NCI-H2171 treated with DMSO at 0.1 percent for 48 hours (cell line): Measurements from ENCODE around the gene GRK5.

Source experiments
- DNase-seq: peaks from one replicate; lab custom pipeline; 2025; lab: John Stamatoyannopoulos, UW

The GRK5 gene

DNA sequence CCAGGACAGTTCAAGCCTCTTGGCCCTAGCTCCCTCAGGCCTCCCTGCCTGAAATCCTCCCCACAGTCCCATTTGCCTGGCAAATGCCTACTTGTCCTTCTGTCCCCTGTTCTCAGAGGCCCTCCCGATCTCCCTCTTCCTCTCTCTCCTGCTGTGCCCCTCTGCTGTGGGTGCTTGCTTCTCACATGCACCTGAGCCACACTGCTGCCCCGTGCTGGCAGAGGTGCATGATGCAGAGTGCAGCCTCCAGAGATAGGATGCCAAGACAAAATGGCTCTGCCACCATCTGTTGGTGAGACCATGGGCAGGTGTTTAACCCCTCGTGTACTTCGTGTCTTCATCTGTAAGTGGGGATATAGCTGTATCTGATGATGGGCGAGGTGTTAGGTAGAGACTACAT lies 176.8 kb downstream of the GRK5 start:
- DNase-seq: peak; percentile 46

DNA sequence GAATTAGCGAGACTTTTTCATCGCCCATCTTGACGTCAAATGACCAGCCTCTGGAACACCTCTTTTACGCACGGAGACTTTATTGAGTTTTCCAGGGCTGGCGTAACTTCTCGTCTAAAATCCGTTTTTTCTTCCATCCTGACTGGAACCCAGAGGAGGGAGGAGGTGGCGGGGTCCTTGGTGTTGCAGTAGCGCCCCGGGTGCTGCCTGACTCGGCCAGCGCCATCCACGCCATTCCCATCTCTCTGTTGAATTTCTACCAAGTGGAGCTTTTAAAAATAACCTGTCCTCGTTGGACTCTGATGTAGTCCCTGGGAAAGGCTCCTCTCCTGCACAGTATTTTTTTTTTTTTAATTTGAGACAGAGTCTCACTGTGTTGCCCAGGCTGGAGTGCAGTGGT lies 179.3 kb downstream of the GRK5 start:
- DNase-seq: no peak

DNA sequence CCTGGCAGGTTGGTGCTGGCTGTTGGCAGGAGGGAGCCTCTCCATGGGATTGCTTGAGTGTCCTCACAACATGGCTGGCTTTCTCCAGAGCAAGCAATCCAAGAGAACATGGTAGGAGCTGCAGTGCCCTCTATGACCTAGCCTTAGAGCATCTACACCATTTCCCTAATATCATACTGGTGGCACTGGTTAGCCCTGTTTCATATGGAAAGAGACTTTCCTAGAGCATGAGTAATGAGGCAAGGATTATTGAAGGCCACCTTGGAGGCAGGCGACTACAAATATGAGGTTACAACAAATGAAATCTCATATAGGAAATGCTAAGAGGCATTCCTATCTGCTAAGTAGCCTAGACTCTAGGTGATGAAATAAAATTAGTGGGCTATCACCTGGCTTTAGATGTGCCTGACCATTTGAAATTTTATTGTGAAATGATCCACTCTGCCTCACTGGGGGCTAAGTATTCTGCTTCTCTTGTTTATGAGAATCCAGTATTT lies 181.5 kb downstream of the GRK5 start:
- DNase-seq: no peak

DNA sequence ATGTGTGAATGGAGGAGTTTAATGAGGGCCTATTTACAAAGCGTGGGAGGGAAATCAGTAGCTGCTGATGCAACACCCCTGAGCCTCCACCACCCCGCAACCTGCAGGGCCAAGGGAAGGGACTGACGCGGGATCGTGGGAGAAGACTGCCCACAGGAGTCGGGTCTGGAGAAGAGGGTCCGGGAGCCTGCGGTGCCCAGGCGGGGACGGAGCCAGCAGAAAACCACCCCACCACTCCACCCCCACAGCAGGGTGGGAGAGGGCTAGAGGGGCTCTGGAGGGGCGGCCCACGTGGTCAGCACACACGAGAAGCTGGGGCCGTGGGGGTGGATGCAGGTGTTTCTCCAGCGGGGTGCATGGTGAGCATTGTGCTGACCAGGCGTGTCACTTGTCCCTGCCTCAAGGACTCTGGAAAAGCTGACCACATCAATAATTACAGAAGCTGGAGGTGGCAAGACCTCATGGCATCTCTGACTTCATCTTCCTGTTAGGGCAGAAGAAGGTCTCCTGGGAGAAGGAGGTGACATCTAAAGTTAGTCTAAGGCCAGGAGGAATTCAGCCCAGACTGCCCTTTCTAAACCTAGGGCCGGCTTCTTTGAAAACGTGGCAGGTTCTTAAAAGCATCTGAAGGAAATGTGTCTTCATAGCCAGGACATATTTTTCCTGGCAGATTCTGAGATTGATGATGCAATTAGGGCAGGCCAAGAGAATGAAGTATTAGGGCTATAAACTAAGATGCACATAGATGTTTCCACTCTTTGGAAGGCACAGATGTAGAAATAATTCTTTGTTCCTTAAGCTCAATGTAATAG lies 184.3 kb downstream of the GRK5 start:
- no peak for DNase-seq

DNA sequence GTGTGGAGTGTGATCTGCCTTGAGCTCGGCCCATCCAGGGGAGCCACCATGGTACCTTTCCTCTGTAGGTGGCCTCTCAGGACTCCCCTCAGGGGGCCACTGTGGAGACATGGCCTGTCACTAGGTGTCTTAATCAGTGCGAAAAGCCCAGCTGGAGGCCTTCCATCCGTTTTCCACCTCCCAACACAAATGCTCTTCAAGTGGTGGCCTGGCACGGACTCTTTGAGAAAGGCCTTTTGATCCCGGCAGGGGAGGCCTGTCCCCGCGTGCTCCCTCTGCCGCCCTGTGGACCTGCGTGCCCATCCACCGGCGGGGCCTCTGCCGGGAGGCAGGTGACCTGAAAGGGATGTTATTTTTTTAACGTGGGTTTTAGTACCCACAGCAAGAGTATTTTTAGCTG lies 185.6 kb downstream of the GRK5 start:
- no peak for DNase-seq

DNA sequence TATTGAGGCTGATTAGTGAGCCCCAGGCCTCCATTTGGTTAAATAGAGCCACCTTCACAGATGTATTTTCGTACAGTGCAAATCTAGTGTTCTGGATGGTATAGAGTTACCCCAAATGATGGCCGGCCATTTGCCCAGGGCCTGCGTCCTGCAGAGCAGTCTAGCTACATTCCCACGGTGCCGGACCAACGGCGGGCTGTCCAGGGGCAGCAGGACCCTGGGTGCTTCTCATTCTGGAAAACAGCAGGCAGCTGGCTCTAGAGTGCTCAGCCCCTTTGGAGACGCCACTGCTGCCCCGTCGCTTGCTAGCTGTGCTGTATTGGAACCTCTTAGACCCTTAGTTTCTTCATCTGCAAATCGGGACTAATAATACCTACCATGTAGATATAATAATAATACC lies 186.1 kb downstream of the GRK5 start:
- no peak for DNase-seq

DNA sequence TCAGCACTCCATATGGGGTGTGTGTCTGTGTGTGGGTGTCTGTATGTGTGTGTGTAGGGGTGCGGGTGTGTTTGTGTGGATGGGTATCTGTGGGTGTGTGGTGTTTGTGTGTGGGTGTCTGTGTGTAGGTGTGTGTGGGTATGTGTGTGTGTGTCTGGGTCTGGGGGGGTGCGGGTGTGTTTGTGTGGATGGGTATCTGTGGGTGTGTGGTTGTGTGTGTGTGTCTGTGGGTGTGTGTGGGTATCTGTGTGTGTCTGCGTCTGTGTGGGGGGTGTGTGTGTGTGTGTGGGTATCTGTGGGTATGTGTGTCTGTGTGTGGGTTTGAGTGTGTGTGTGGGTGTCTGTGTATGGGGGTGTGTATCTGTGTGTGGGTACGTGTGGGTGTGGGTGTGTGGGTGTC lies 186.5 kb downstream of the GRK5 start:
- DNase-seq: no peak

DNA sequence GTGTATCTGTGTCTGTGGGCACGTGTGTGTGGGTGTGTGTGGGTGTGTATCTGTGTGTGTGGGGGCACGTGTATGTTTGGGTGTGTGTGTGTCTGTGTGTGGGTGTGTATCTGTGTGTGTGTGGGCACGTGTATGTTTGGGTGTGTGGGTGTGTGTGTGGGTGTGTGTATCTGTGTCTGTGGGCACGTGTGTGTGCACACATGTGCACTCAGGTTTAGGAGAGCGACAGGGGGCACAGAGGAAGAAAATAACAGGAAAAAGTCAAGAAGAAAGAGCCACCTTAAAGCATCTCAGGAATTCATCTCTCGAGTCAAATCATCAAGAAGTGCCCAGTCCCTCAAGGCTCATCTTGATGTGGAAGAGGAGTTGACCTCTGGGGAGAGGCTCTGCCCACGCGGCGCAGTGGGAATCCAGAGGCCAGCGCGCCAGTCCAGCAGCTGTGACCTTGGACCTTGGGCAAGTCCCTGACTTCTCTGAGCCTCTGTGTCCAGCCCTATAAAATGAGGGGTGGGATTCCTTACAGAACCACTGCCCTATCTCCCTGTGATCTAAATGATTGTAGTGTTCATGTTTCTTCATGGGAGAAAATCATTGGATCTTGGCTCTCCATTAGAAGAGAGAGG lies 187.4 kb downstream of the GRK5 start:
- no peak for DNase-seq

DNA sequence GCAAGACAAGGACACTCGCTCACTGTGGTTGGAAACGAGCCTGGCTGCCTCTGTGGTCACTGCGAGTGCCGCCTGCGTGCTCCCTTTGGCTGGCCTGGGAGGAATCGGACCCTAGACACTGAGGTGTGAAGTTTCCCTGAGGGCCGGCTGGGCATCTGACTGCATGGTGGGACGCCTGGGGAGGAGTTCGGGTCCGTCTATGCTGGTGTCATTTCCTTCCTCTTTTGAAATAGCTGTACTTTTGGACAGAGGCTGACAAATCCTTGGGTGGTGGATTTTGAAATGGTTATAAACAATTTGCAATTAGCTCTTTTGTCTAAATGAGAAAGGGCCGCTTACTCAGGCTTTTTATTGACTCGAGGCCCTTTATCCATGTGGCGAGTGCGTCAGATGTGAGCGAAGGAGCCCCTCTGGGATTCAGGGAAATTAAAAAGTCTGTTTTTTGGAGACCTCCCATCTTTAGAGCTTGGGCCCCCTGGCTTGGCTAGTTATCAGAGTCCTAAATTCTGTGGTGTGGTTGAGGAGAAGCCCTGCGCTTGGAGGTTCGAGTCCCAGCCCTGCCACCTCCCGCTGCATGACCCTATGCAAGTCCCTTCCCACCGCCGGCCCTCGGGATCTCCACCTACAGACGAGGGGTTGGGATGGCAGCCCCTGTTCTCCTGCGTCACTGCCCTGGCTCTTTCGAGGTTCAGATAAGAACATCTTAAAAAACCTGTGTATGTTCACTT lies 188.1 kb downstream of the GRK5 start:
- no peak for DNase-seq

DNA sequence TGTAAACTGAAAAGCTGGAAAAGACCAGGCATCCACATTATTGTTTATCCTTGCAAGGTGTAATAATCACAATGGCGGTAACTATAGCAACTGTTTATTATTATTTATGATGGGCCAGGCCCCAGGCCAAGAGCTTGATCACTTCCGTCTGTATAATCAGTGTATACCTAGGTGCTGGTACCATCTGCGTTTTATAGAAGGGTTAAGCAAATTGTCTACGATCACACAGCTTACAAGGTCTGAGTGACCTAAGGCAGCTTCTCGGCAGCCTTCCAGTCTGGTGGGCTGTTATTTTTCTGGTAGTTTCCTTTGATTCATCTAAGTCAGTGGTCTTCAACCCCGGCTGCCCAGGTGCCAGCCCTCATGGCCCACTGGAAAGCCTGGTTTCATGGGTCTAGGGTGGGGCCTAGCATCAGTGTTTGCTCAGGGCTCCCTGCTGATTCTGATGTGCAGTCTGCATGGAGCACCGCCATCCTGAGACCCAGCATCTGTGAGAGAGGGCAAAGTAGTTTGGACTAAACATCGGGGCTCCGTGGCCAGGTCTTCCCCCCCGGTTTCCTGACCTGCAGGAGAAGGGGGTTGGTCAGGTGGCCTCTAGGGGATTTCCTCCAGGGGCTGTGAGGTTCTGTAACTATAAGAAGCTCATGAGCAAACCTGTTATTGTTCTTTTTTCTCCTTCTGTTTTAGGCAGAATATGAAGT lies 188.8 kb downstream of the GRK5 start:
- DNase-seq: no peak

DNA sequence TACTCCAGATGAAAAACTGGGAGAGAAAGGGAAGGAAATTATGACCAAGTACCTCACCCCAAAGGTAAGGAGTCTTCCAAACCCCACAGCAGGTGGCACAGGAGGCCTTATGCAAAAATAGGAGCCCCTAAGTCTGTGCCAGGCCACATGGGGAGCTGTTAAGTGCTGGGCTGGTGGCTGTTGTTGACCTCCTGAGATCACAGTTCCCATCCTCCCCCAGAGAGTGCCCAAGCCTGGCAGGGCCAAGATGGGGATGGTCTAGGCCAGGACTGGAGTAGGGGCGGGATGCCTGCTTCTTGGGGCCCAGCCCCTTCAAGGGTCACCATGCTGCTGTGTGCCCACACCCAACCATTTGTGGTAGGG lies 189.3 kb downstream of the GRK5 start:
- no peak for DNase-seq

DNA sequence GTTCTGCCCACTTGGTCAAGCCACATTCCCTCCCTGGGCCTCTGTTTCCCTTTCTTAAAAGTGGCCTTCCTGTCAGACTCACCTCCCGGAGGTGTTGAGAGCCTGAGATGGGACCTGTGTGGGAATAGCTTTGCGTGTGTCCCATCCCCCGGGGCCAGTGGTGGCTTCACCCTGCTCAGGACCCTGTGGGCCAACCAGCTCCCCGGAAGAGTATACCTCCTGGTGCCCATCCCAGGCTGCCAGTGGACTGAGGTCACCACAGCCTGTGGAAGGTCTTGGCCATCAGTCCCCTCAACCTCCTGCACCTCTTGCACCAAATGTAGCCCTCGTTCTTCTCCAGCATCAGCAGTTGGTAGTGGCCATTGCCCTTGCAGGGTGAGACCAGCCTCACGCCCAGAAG lies 190.0 kb downstream of the GRK5 start:
- DNase-seq: no peak

DNA sequence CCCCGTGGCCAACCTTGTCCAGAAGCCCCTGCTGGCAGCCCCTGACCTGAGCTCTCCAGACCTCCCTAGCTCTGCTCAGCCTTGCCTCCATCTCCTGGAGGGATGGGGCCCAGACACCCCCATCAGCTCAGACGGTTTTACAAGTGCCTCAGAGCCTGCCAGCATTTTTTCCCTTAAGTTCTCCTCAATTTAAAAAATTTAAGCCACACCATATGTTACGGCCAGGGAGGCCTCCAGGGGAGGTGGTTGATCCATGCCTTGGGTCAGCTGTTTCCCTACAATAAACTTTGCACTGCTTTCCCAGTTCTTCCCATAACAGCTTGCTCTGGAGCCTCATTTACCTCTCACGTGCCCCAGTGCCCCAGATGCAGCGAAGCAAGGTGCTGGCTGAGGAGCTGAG lies 191.6 kb downstream of the GRK5 start:
- DNase-seq: no peak

DNA sequence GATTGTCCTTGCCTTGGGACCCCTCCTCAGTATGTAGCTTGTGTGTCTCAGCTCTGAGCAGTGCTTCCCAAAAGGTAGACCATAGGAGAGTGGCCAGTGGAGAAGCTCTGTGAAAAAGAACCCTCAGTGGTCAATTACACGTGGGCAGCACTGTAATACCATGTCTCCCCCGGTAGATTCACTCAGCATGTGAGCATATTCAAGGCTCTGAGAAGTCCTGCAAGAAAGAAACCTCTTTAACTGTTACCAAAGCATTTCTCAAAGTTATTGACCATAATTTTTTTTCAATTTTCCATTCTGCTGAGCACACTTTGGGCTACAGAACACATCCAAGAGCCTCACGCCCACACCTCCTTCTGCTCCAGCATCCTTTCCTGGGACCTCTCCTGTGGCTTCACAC lies 192.1 kb downstream of the GRK5 start:
- DNase-seq: no peak

DNA sequence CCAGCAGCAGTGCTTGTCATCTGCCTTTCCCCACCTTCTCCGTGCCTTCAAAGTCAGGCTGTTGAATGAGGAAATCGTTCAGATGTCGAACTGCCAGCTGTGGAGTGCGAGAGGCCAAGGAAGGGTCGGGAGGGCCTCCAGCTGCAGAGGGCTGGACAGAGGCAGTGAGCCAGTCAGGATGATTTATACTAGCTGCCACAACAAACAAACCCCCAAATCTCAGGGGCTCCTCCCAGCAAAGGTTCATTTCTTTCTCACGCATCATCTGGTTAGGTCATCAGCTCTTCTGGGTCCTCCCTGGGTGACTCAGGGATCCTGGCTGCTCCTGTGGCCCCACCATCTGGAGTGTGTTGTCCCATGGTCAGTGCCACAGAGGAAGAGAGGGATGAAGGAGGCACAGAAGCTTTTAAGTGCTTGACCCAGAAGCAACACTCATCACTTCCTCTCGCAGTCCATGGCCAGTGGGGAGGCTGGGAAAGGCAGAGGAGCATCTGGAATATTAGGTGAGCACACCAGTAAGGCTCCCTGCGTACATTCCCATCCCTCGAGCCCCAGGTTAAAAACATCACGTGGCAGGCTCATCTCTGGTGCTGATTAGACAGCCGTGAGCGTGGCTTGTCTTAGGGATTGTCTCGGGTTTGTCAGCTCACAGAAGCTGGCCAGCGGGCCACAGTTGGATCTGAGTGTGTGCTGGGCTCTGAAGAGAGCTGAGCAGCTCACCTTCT lies 194.5 kb downstream of the GRK5 start:
- no peak for DNase-seq

DNA sequence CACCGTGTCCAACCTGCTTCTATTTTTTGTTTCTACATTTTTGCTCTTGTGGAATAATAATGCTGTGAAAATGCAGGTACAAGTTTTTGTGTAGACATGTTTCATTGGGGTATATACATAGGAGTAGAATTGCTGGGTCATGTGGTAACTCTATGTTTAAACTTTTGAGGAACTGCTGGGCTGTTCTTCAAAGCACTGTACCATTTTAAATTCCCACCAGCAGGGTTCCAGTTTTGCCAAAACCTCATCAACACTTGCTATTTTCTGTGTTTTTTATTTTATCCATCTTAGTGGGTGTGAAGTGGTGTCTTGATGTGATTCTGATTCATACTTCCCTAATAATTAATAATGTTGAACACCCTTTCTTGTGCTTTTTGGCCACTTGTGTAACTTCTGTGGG lies 196.6 kb downstream of the GRK5 start:
- no peak for DNase-seq

DNA sequence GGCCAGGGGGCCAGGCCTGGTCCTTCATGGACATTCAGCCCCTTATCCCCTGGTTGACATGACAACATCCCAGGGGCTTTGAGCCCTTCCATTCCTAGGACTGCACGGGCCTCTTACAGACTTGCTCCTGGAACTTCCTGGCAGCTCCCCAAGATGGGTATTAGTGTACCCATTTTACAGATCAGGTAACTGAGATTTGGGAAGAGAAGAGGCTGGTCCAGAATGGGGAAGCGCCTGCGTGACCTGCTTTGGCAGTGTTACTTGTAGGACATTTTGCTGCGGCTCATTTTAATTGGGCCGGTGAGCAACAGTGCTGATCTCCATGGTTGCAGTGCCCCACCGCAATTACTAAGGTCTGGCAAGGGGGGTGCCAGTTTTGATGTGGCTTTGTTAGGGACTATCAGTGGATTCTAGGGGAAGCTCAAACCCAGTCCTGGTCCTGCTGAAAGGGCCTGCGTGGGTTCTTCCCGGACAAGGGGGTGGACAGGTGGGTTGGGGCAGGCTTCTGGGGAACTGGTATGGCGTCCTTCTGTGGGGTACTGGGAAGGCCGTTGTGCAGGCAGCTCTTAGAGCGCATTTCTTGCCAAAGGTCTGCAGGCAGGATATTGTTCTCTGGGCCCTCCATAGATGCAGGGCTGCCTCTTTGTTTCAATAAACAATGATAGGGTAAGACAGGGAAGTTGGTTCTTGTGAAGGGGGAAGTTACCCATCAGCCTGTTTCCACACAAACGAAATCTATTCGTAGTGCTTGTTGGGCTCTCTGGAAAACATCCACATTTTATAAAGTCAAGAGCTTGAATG lies 197.5 kb downstream of the GRK5 start:
- no peak for DNase-seq

DNA sequence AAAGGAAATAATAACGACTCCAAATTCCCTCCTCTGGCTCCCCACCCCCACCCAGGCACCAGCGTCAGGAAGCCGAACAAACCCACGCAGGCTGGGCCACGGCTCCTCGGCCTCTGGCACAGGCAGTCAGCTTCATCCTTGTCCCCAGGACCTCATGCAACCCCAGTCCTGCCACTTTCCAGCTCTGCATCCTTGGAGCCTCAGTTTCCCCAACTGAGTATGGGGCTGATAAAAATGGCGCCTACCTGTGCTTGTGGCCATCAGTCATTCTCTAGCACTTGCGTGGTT lies 198.1 kb downstream of the GRK5 start:
- no peak for DNase-seq

DNA sequence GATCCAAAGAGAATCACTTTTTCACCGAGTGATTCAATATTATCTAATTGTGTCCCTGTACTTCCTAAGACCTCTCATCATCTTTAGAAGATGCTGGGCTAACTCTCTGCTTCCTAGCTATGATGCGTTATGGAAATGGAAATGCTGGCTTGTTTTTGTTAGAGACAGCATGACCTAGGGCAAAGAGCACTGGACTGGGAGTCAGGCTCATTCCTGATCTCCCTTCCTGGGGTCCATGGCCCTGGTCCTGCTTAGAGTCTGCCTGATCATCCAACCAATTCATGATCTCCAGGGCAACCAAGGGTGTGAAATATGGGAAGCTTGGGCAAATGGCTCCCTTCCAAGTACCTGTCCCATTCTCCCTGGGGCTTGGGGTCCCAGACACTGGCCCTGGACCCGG lies 198.8 kb downstream of the GRK5 start:
- no peak for DNase-seq

DNA sequence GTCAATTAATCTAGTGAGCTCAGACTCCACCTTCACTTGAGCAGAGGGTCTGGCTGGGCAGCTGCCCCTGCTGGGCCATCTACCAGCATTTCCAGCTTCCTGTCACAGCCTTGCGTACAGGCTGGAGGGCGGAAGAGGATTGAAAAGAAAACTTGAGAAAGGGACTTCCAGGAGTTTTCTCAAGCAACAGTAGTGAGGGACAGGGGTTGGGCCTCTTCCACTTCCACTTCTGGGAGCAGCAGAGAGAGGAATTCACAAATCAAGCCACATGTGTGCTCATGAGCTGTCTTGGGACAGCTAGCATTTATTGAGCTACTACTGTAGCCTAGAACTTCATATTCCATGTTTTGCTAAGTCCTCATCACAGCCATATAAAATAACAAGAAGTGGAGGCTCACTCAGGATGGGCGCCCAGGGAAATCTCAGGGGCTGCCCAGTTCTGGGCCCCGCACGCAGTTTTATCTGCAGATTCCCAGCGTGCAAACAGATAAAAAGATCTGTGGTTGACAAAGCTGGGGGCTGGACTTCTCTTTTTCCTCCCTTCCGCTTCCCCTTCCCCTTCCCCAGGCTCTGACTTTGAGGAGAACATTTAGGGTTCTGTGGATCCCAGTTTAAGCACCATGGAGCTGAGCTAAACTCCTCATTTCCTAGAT lies 199.4 kb downstream of the GRK5 start:
- no peak for DNase-seq
